GM21381 (cell line): ENCODE results near the gene TNFSF9.

ENCODE experiments used
- ATAC-seq: cut with Tn5 transposase; IDR thresholded peaks from one replicate; pipeline ENCODE4 v1.9.1; 2021; ENCODE audit warnings: mild to moderate bottlenecking, moderate library complexity; ENCODE audit not compliant: unreplicated experiment

Gene TNFSF9, protein sequence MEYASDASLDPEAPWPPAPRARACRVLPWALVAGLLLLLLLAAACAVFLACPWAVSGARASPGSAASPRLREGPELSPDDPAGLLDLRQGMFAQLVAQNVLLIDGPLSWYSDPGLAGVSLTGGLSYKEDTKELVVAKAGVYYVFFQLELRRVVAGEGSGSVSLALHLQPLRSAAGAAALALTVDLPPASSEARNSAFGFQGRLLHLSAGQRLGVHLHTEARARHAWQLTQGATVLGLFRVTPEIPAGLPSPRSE

GRCh38 chr19:6530386-6531162, at the start of gene TNFSF9:
TSS of gene TNFSF9 (plus strand) at chr19:6531026. CDS start at chr19:6531037, 11 bp downstream.
- peak; percentile 28 for ATAC-seq

DNA sequence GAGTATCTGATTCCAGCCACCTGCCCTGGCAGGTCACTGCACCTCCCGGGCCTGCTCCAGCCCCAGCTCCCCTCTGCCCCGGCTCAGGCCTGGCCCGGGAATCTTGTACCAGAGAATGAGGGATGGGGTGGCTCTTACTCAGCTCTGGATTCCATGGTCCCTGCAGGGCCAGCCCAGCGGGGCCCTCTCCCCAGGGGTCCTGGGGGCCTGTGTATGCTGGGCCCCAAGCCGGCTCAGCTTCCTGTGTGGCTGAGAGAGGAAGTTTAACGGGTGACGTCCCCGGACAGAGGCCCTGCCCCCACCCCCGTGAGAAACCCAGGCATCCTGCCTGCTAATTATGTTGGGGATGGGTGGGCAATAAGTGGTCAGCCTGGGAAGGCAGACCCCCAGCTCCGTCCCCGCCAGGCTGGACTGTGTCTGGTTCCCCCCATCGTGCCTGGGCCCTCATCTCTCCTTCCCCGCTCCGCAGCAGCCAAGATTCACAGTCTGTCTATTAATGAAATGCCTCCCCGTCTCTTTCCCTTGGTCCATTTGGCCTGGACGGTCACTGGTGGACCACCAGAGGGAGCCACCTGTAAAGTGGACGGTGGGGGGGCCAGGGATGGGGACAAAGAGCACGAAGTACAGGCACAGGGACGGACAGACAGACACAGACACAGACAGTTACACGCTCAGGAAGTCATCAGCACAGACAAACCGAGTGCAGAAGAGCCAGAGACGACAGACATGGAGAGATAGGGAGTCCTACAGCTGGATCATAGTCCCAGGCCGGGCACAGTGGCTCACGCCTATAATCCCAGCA, 49.1 kb upstream of the TNFSF9 start, which contains the start of gene DENND1C:
Gene DENND1C, minus strand, starts transcription at position 247 of the 802 bp plus-strand sequence. Its CDS starts 92 bp downstream, at position 155.
- peak; percentile 65 for ATAC-seq

DNA sequence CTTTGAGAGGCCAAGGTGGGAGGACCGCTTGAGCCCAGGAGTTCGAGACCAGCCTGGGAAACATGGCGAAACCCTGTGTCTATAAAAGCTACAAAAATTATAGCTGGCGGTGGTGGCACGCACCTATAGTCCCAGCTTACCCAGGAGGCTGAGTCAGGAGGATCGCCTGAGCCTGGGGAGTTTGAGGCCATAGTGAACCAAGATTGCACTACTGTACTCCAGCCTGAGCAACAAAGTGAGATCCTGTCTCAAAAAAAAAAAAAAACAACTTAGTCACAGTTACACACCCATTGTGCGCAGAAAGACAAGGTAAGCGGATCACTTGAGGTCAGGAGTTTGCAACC, 48.5 kb upstream of the TNFSF9 start:
- no peak for ATAC-seq

GRCh38 chr19:6483235-6483634, 47.6 kb upstream of the TNFSF9 start:
- ATAC-seq = no peak

GRCh38 chr19:6484230-6484629, 46.6 kb upstream of the TNFSF9 start:
- no peak for ATAC-seq

DNA sequence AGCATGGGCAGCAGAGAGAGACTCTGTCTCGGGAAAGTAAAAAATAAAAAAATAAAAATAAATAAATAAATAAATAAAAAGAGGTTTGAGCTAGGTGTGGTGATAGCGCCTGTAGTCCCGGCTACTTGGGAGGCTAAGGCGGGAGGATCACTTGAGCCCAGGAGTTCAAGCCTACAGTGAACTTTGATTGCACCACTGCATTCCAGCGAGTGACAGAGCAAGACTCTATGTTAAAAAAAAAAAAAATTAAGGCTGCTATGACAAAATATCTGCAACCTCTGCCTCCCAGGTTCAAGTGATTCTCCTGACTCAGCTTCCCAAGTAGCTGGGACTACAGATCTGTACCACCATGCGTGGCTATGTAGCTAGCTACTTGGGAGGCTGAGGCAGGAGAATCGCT, 46.0 kb upstream of the TNFSF9 start:
- ATAC-seq = no peak

DNA sequence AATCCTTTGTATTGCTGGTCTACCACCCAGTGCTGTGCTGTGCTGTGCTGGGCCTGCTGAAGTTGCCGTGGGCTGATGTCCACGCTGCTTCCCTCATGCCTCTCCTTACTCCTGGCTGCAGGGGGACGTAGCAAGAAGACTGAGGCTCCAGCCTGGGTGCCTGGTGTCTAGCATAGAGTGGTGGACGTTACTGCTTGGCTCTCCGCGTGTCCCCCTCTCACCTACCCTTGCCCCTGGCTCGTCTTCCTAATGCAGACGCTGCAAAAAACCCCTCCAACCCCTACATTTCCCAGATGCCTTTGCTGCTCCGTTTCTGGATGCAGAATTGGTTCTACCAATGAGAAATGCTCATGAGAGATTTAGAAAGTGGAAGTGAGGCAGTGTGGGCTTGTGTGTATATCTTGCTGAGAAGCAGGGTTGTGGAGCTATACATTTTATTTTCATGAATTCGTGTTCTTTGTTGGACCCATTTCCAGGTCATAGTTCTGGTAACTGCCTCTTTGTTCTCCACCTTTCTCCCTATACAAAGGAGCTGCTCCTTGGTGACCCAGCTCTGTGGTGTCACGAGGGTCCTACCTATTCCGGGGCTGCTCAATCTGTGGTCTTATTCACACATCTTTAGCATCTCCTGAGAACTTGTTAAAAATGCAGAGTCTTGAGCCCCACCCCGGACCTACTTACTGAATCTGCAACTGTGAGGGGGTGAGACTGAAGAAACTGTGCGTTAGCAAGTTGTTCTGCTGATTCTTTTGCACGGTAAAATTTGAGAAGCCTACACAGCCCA, 41.4 kb upstream of the TNFSF9 start:
- ATAC-seq = no peak

GRCh38 chr19:6490134-6490533, 40.7 kb upstream of the TNFSF9 start:
- ATAC-seq = no peak

- ATAC-seq = no peak
Observed at GRCh38 chr19:6491802-6492592, 38.8 kb upstream of the TNFSF9 start.

DNA sequence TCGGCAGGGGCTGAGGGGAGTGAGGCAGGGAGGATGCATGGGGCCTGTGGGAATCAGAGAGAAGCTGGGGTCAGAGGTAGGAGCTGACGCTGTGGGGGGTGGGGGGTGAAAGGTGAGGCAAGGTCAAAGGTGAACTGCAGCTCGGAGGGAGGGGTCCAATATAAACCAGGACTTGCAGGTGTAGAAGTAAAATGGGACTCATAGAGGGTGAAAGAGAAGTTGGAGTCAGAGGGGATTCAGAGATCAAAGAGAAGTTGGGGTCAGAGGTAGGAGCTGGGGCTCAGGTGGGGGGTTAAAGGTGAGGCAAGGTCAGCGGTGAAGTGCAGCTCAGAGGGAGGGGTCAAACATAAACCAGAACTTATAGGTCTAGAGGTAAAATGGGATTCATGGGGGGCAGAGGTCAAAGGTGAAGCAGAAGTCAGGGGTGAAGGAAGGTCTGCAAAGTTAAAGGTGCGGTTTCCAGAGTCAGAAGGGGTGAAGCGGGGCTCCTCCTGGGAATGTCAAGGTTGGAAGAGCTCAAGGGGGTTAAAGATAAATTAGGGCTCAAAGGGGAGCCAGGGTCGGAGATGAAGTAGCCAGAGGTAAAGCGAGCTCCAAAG, 36.3 kb upstream of the TNFSF9 start:
- ATAC-seq = no peak

DNA sequence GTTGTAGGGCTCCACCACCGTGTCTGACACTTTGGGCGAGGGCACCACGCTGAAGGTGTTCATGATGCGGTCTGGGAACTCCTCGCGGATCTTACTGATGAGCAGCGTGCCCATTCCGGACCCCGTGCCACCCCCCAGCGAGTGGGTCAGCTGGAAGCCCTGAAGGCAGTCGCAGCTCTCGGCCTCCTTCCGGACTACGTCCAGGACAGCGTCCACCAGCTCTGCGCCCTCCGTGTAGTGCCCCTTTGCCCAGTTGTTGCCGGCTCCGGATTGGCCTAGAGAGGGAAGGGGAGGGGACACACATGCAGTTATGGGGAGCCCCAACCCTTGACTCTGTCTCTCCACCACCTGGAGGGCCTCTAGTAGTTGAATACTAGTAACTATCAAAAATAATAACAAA, 34.9 kb upstream of the TNFSF9 start:
- ATAC-seq = no peak

- ATAC-seq = no peak
Observed at GRCh38 chr19:6498294-6499036, 32.4 kb upstream of the TNFSF9 start.

DNA sequence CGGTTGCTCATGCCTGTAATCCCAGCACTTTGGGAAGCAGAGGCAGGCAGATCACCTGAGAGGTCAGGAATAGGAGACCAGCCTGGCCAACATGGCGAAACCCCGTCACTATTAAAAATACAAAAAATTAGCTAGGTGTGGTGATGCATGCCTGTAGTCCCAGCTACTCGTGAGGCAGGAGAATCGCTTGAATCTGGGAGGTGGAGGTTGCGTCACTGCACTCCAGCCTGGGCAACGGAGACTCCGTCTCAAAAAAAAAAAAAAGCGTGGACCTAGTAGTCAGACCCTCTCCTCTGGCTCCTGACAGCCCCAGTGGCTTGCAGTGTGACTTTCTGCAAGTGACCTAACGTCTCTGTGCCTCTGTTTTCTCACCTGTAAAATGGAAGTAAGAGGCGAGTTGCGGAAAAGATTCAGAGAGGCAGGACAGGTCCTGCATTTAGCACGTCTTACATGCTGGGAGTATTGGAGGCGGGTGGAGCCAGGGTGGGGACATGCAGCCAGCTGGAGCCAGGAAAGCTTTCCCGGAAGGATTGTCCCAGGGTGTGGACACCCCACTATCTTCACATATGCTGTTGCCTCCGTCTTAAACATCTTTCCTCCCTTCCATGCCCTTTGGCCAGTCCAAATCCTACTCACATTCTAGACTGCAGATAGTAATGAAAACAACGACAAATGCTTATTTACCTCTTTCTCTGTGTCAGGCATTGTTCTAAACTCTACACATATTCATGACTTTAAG, 31.6 kb upstream of the TNFSF9 start:
- ATAC-seq = no peak

DNA sequence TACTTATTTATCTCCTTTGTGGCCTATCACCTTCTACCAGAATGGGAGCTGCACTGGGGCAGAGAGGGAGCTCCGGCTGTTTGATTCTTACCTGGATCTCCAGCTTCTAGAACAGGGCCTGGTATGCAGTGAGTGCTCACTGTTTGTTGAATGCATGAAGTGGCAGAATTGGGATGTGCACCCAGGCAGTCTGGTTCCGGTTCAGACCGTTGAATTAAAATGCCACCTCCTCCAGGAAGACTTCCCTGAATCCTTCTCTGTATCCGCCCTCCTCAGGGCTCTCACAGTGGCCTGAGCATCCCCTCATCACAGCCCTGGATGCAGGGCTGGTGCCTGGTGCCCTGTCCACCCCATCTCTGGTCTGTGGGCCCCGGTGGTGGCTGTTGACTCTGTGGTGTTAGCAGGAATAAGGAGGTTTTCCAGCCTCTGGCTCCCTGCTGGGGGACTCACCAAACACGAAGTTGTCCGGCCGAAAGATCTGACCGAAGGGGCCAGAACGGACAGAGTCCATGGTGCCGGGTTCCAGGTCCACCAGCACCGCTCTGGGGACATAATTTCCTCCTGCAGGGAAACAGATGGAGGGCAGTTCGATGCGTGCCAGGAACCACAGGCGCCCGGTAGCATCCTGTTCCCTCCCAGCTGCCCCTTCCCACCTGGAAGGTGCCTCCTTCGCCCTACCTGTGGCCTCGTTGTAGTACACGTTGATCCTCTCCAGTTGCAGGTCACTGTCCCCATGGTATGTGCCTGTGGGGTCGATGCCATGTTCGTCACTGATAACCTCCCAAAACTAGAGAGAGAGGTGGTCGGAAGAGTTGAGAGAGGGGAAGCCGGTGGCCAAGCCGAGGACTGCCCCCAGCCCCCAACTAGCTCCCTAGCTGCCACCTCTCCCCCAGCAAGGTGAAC, 29.7 kb upstream of the TNFSF9 start:
- no peak for ATAC-seq

DNA sequence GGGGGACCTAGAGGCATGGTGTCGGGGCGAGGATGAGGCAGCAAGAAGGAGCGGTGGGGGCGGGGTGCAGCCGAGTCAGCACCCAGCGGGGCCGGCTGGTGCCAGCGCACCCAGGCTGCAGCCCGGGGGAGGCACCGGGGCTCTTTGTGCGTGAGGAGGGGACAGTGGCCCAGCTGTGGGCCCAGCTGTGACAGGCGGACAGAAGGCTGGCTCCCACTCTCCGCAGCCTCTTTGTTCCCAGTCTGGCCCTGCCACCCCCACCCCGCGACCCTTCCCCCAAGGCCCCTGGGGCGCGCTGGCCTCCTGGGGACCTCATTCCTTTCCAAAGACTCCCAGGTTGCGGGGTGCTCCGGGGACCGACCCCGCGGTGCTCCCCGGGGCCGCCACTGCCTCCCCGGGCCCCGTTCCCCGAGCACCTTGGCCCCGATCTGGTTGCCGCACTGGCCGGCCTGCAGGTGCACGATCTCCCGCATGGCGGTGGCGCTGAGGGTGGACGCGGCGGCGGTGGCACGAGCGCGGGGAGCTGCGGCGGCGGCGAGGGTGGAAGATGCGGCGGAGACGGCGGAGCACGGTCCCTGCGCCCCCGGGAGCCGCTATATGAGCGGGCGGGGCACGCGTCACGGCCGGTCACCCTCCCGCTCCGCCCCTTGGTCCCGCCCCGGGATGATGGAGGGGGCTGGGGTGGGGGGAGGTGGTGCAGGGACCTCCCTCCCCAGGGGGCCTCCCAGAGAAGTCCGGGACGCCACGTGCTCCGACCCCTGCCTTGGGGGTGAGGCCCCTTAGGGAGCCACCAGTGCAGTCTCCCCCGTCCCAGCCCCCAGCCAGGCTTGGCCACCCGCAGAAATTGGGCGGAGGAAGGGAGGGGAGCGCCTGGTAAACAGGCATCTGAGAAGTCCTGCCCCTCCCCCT, 28.8 kb upstream of the TNFSF9 start, which contains the start of gene TUBB4A:
Gene TUBB4A, minus strand, starts transcription at position 570 of the 909 bp plus-strand sequence. Its CDS starts 97 bp downstream, at position 473.
- no peak for ATAC-seq
